ENCODE measurements around the gene BANF1.
"Not testable (repeated sequence)": the region's sequence is repeated elsewhere in the genome, so short reads cannot be mapped to it uniquely, and the experiment has no call there.

Gene BANF1

GRCh38 chr11:66007201-66007634 lies 4.9 kb downstream of the BANF1 start:
- peak overlapping the region; percentile 4 for H2AK5ac ChIP-seq (ENCODE audit: low read length)
- H3K4me2 ChIP-seq (ENCODE audit: low read length), result no peak overlapping the region
- peaks cover 29 to 34% of the 10 kb centered on the region in 2 experiments for H3K4me1 ChIP-seq (ENCODE audit: control insufficient read depth in 1 of 2, insufficient read depth in 2 of 2, low read length in 2 of 2)
- DNase-seq, result no peak
- no peak overlapping the region for H3K4ac ChIP-seq (ENCODE audit: low read depth, low read length)
- H3K36me3 ChIP-seq (ENCODE audit: control insufficient read depth in 1 of 2, insufficient read depth in 2 of 2, low read length in 2 of 2), result peaks cover 8 to 9% of the 10 kb centered on the region in 2 experiments
- no peaks in the 10 kb centered on the region for H3K9me3 ChIP-seq (ENCODE audit: insufficient read depth, low read depth, low read length)
- no peak overlapping the region for H3K4me3 ChIP-seq (ENCODE audit: low read depth, low read length)
- no peak overlapping the region for H4K91ac ChIP-seq (ENCODE audit: low read depth, low read length)
- H3K79me2 ChIP-seq (ENCODE audit: control insufficient read depth, insufficient read depth, low read length, poor library complexity), result peaks cover 7% of the 10 kb centered on the region
- no peak overlapping the region for H2BK5ac ChIP-seq (ENCODE audit: low read depth, low read length, poor library complexity)
- H4K8ac ChIP-seq (ENCODE audit: low read depth, low read length), result no peak overlapping the region
- H2AFZ ChIP-seq (ENCODE audit: insufficient read depth, low read length, poor library complexity), result no peak overlapping the region
- H2BK12ac ChIP-seq (ENCODE audit: low read length), result no peak overlapping the region
- no peak overlapping the region for H3K27ac ChIP-seq (ENCODE audit: low read depth, low read length)
- H3K27me3 ChIP-seq (ENCODE audit: insufficient read depth, low read length), result no peaks in the 10 kb centered on the region
- no peak overlapping the region for H3K18ac ChIP-seq (ENCODE audit: low read length)
- H3K23ac ChIP-seq (ENCODE audit: low read length), result no peak overlapping the region
- H4K12ac ChIP-seq (ENCODE audit: low read depth, low read length), result no peak overlapping the region
- WGBS (ENCODE audit: extremely low coverage, insufficient coverage, insufficient read length), result no CpG with 5 or more reads among the region's 5 CpGs
- H3K79me1 ChIP-seq (ENCODE audit: low read length), result peaks cover 16% of the 10 kb centered on the region
- H2BK120ac ChIP-seq (ENCODE audit: insufficient read depth, low read length, poor library complexity), result no peak overlapping the region
- no peak overlapping the region for H3K9ac ChIP-seq (ENCODE audit: low read length)
- H3K14ac ChIP-seq (ENCODE audit: low read length), result no peak overlapping the region

GRCh38 chr11:66008095-66008467 lies 5.8 kb downstream of the BANF1 start:
- Histone ChIP-seq H3K4ac (ENCODE audit: low read depth, low read length) (no peak overlapping the region), H2BK120ac (ENCODE audit: insufficient read depth, low read length, poor library complexity) (no peak overlapping the region)
- no CpG with 5 or more reads among the region's 2 CpGs for WGBS (ENCODE audit: extremely low coverage, insufficient coverage, insufficient read length)

GRCh38 chr11:66008468-66009101 lies 6.3 kb downstream of the BANF1 start:
- peaks cover 36 to 42% of the 10 kb centered on the region in 2 experiments for H3K4me1 ChIP-seq (ENCODE audit: control insufficient read depth in 1 of 2, insufficient read depth in 2 of 2, low read length in 2 of 2)
- no CpG with 5 or more reads among the region's 10 CpGs for WGBS (ENCODE audit: extremely low coverage, insufficient coverage, insufficient read length)
- no peak overlapping the region for H2BK120ac ChIP-seq (ENCODE audit: insufficient read depth, low read length, poor library complexity)
- H2AK5ac ChIP-seq (ENCODE audit: low read length), result peak overlapping the region; percentile 15
- no peak overlapping the region for H3K4me3 ChIP-seq (ENCODE audit: low read depth, low read length)
- no peak overlapping the region for H4K8ac ChIP-seq (ENCODE audit: low read depth, low read length)
- H3K36me3 ChIP-seq (ENCODE audit: control insufficient read depth in 1 of 2, insufficient read depth in 2 of 2, low read length in 2 of 2), result peaks cover 7 to 9% of the 10 kb centered on the region in 2 experiments
- H3K79me2 ChIP-seq (ENCODE audit: control insufficient read depth, insufficient read depth, low read length, poor library complexity), result peaks cover 3% of the 10 kb centered on the region
- no peak overlapping the region for H3K9ac ChIP-seq (ENCODE audit: low read length)
- H3K23ac ChIP-seq (ENCODE audit: low read length), result no peak overlapping the region
- H3K9me3 ChIP-seq (ENCODE audit: insufficient read depth, low read depth, low read length), result no peaks in the 10 kb centered on the region
- peak overlapping the region; percentile 1 for H2BK12ac ChIP-seq (ENCODE audit: low read length)
- no peak overlapping the region for H4K12ac ChIP-seq (ENCODE audit: low read depth, low read length)
- H4K91ac ChIP-seq (ENCODE audit: low read depth, low read length), result peak overlapping the region; percentile 29
- no peak overlapping the region for H3K4me2 ChIP-seq (ENCODE audit: low read length)
- H3K4ac ChIP-seq (ENCODE audit: low read depth, low read length), result no peak overlapping the region
- no peaks in the 10 kb centered on the region for H3K27me3 ChIP-seq (ENCODE audit: insufficient read depth, low read length)
- H2BK5ac ChIP-seq (ENCODE audit: low read depth, low read length, poor library complexity), result peak overlapping the region; percentile 16
- H3K18ac ChIP-seq (ENCODE audit: low read length), result peak overlapping the region; percentile 38
- peak in 1 of 2 donors; percentile 29 for DNase-seq
- H3K27ac ChIP-seq (ENCODE audit: low read depth, low read length), result no peak overlapping the region
- H3K79me1 ChIP-seq (ENCODE audit: low read length), result peaks cover 19% of the 10 kb centered on the region
- peak overlapping the region; percentile 13 for H3K14ac ChIP-seq (ENCODE audit: low read length)
- H2AFZ ChIP-seq (ENCODE audit: insufficient read depth, low read length, poor library complexity), result no peak overlapping the region

More at GRCh38 chr11:66008095-66008467, 5.8 kb downstream of the BANF1 start:
- H4K91ac ChIP-seq (ENCODE audit: low read depth, low read length), result no peak overlapping the region
- peaks cover 3% of the 10 kb centered on the region for H3K79me2 ChIP-seq (ENCODE audit: control insufficient read depth, insufficient read depth, low read length, poor library complexity)
- H3K79me1 ChIP-seq (ENCODE audit: low read length), result peaks cover 15% of the 10 kb centered on the region
- H3K4me1 ChIP-seq (ENCODE audit: control insufficient read depth in 1 of 2, insufficient read depth in 2 of 2, low read length in 2 of 2), result peaks cover 36 to 40% of the 10 kb centered on the region in 2 experiments
- peaks cover 8 to 9% of the 10 kb centered on the region in 2 experiments for H3K36me3 ChIP-seq (ENCODE audit: control insufficient read depth in 1 of 2, insufficient read depth in 2 of 2, low read length in 2 of 2)
- no peak overlapping the region for H4K12ac ChIP-seq (ENCODE audit: low read depth, low read length)
- H2AFZ ChIP-seq (ENCODE audit: insufficient read depth, low read length, poor library complexity), result no peak overlapping the region
- no peak overlapping the region for H3K18ac ChIP-seq (ENCODE audit: low read length)
- H3K4me3 ChIP-seq (ENCODE audit: low read depth, low read length), result no peak overlapping the region
- peak overlapping the region; percentile 15 for H2AK5ac ChIP-seq (ENCODE audit: low read length)
- DNase-seq, result no peak
- no peak overlapping the region for H3K4me2 ChIP-seq (ENCODE audit: low read length)
- no peak overlapping the region for H3K9ac ChIP-seq (ENCODE audit: low read length)
- H2BK12ac ChIP-seq (ENCODE audit: low read length), result no peak overlapping the region
- no peaks in the 10 kb centered on the region for H3K27me3 ChIP-seq (ENCODE audit: insufficient read depth, low read length)
- no peaks in the 10 kb centered on the region for H3K9me3 ChIP-seq (ENCODE audit: insufficient read depth, low read depth, low read length)
- no peak overlapping the region for H3K23ac ChIP-seq (ENCODE audit: low read length)
- H2BK5ac ChIP-seq (ENCODE audit: low read depth, low read length, poor library complexity), result no peak overlapping the region
- no peak overlapping the region for H3K14ac ChIP-seq (ENCODE audit: low read length)
- H4K8ac ChIP-seq (ENCODE audit: low read depth, low read length), result no peak overlapping the region
- H3K27ac ChIP-seq (ENCODE audit: low read depth, low read length), result no peak overlapping the region

- DNase-seq; H3K27me3 ChIP-seq (ENCODE audit: insufficient read depth, low read length); H2BK12ac ChIP-seq (ENCODE audit: low read length); H3K4me2 ChIP-seq (ENCODE audit: low read length); H2BK5ac ChIP-seq (ENCODE audit: low read depth, low read length, poor library complexity); H4K12ac ChIP-seq (ENCODE audit: low read depth, low read length); H3K79me2 ChIP-seq (ENCODE audit: control insufficient read depth, insufficient read depth, low read length, poor library complexity); H3K23ac ChIP-seq (ENCODE audit: low read length); H3K9ac ChIP-seq (ENCODE audit: low read length); H2AK5ac ChIP-seq (ENCODE audit: low read length); H2AFZ ChIP-seq (ENCODE audit: insufficient read depth, low read length, poor library complexity); H3K4me3 ChIP-seq (ENCODE audit: low read depth, low read length); H3K4ac ChIP-seq (ENCODE audit: low read depth, low read length); H3K18ac ChIP-seq (ENCODE audit: low read length); H3K14ac ChIP-seq (ENCODE audit: low read length); H3K36me3 ChIP-seq (ENCODE audit: control insufficient read depth in 1 of 2, insufficient read depth in 2 of 2, low read length in 2 of 2); H4K8ac ChIP-seq (ENCODE audit: low read depth, low read length); H3K9me3 ChIP-seq (ENCODE audit: insufficient read depth, low read depth, low read length); H2BK120ac ChIP-seq (ENCODE audit: insufficient read depth, low read length, poor library complexity); H3K27ac ChIP-seq (ENCODE audit: low read depth, low read length): not testable (repeated sequence)
- Histone ChIP-seq H3K4me1 (ENCODE audit: control insufficient read depth in 1 of 2, insufficient read depth in 2 of 2, low read length in 2 of 2) (peaks cover 40 to 47% of the 10 kb centered on the region in 2 experiments), H4K91ac (ENCODE audit: low read depth, low read length) (peak overlapping the region; percentile 69), H3K79me1 (ENCODE audit: low read length) (peaks cover 19% of the 10 kb centered on the region)
- no CpG with 5 or more reads among the region's 4 CpGs for WGBS (ENCODE audit: extremely low coverage, insufficient coverage, insufficient read length)
Observed at GRCh38 chr11:66010036-66010435, 7.7 kb downstream of the BANF1 start.

Data from trophoblast cell (in vitro differentiated cells and primary cell).